Esophagus squamous epithelium (tissue), 4 donors: ENCODE measurements around the gene OR11A1.

Experiments used
- CTCF ChIP-seq, 6 experiments: fragments of 450-650 bp in 4 of 6; fragments of 200-600 bp in 2 of 6; sonication (generic) in 2 of 6; IDR thresholded peaks; one replicate each; pipeline ENCODE4 v1.5.1; 2016 to 2019; ENCODE audit warnings: antibody characterized with exemption in 6 of 6, mild to moderate bottlenecking in 4 of 6, moderate library complexity in 4 of 6
- POLR2A ChIP-seq, 4 donors: fragments of 450-650 bp; IDR thresholded peaks; one replicate each; pipeline ENCODE4 v1.6.1; 2017; ENCODE audit warnings: antibody characterized with exemption in 4 of 4, mild to moderate bottlenecking in 4 of 4, moderate library complexity in 3 of 4

- TF ChIP-seq CTCF (IDR thresholded peaks at IDR 0.05): no peak
- no peak for TF ChIP-seq POLR2A (IDR thresholded peaks at IDR 0.05)
These were observed 45.7 kb upstream of the OR11A1 start for GRCh38 chr6:29502597-29502996.
